ENCODE results near the gene LRP4. TPM values are rescaled to one million over a fixed set of nuclear protein-coding genes. Genes with fewer than 3 reads are reported as not detected.
A peak's percentile ranks its signal among the peaks of the same experiment; 100 is the strongest.

The LRP4 gene
- total and polyA plus RNA-seq, 8 donors, result 1.3 to 27.0 (median 9.4) TPM

DNA sequence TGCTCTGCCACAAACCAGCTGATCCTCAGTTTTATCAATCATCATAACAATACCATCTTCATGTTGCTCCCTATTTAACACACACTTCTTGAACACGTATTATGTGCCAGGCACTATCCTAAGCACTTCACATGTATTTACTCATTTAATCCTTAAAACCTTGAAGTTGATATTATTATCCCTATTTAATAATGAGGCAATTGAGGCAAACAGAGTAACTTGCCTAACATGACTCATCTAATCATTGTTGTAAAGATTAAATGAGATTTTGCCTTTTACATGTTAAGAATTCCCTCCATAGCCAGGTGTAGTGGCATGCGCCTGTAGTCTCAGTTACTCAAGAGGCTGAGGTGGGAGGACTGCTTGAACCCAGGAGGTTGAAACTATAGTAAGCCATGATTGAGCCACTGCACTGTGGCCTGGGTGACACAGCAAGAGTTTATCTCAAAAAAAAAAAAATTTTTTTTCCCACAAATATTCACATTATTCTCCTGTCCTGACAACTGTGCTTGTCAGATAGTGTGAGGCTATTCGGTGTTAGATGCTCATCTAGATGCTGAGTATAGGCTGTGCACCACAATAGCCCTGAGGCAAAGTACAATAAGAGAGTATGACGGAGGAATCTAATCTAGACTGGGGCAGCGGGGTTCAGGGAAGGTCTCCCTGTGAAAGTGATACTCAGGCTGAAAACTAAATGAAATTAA is 85.7 kb downstream of the LRP4 start:
- Histone ChIP-seq H3K27me3 (no peaks in the 10 kb centered on the region), H3K4me3 (no peak overlapping the region), H3K4me1 (peaks cover 6 to 15% (median 6%) of the 10 kb centered on the region in 3 donors), H3K36me3 (no peaks in the 10 kb centered on the region), H3K27ac (no peak overlapping the region), H3K9me3 (no peaks in the 10 kb centered on the region)
- ATAC-seq (no peak), DNase-seq (no peak), FAIRE-seq (no peak)
- TF ChIP-seq, protein P1, sequence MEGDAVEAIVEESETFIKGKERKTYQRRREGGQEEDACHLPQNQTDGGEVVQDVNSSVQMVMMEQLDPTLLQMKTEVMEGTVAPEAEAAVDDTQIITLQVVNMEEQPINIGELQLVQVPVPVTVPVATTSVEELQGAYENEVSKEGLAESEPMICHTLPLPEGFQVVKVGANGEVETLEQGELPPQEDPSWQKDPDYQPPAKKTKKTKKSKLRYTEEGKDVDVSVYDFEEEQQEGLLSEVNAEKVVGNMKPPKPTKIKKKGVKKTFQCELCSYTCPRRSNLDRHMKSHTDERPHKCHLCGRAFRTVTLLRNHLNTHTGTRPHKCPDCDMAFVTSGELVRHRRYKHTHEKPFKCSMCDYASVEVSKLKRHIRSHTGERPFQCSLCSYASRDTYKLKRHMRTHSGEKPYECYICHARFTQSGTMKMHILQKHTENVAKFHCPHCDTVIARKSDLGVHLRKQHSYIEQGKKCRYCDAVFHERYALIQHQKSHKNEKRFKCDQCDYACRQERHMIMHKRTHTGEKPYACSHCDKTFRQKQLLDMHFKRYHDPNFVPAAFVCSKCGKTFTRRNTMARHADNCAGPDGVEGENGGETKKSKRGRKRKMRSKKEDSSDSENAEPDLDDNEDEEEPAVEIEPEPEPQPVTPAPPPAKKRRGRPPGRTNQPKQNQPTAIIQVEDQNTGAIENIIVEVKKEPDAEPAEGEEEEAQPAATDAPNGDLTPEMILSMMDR (IDR thresholded peaks at IDR 0.05), result no peak
- intact Hi-C loops (cut with DNase I), result no loop called here
- 83% methylated on average over 5 of the region's 5 CpGs for WGBS, 2 donors

DNA sequence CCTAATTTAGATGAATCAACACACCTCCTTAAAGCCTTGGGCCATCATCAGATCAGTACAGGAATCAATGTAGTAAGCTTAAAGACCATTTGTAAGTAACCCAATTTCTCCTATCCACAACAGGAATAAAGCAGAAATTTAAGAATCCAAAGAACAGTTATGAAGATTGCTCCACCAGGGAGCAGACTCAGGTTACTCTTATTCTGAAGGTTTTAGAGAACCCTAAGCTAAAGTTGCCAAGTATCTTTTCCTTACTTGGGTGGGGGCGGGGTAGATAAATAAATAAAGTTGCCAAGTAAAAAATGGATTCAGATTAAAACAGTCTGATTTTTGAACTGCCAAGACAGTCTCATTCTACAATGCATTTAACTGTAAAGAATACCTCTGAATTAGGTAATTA is 90.4 kb downstream of the LRP4 start:
- FAIRE-seq (no peak), DNase-seq (no peak), ATAC-seq (peak in 1 of 4 donors; percentile 34)
- H3K9me3 ChIP-seq, result no peaks in the 10 kb centered on the region
- no peak overlapping the region for H3K4me3 ChIP-seq
- 21 to 37% methylated on average over 1 of the region's 1 CpG for WGBS, 2 donors
- H3K4me1 ChIP-seq, result peaks cover 10 to 21% (median 17%) of the 10 kb centered on the region in 3 donors
- TF ChIP-seq, protein P1 (IDR thresholded peaks at IDR 0.05), result no peak
- no peaks in the 10 kb centered on the region for H3K36me3 ChIP-seq
- intact Hi-C loops (cut with DNase I), result no loop called here
- H3K27ac ChIP-seq, result no peak overlapping the region
- H3K27me3 ChIP-seq, result no peaks in the 10 kb centered on the region

DNA sequence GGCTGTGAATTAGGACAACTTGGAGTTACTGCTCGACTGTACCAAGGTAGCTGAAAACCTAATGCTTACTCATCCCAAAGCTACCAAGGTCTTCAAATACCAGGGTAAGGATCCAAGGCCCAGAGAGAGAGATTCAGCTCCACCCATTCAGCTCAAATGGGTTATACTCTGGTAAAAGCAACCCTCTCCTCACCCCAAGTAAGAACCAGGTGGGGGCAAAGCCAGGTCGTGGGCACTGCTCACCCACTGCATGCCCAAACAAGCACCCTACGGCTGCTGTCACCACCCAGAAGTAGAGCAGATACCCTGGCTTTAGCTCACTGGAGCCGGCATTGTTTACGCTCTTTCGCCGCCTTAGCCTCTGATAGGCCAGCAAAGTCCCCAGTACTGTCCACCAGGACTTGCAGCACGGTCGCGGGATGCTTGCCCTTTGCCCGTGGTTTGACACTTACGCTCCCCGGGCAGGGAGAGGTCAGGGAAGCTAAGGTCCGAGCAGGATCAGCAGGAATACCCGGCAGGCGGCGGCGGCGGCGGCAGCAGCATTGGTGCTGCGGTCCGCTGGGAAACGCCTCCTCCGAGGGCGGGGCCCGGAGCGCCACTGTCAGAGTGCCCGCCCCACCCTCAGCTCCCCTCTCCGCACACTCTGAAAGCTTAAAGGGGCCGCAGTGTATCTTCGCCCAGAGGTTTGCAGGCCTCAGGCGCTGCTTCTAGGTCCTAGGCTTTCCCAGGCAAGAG is 91.9 kb downstream of the LRP4 start:
- 0 to 1% methylated on average over 32 of the region's 32 CpGs for WGBS, 2 donors
- intact Hi-C loops (cut with DNase I), result no loop called here
- no peaks in the 10 kb centered on the region for H3K27me3 ChIP-seq

DNA sequence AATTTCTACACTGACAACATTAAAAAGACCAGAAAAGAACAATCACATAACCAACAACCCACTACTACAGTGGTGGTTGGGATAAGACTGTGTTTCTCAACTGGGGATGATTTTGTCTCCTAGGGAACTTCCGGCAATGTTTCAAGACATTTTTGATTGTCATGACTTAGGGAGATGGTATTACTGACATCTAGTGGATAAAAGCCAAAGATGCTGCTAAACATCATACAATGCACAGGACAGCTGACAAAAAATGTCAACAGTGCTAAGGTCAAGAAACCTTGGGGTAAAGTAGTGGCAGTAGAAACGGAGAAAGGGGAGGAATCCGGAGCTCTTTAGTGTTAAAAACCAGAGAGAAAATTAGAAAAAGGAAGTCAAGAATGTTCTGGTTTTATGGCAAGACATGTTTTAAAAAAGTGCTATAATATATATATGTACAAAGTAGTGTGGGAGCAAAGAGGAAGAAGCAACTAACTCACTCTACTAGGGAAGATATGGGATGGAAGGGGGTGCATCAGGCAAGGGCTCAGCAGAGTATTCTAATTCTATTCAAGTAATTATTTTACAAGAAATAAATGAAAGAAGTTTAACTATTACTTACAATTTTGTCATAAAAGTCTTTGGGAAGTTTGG is 109.4 kb downstream of the LRP4 start:
- intact Hi-C loops (cut with DNase I), result no loop called here
- ATAC-seq, result no peak

More for the DNA sequence above, 91.9 kb downstream of the LRP4 start:
- H3K27ac ChIP-seq, result peak overlapping the region in 3 of 4 donors; percentile 12 to 40 (median 30)
- TF ChIP-seq, protein P1 (IDR thresholded peaks at IDR 0.05), result no peak
- DNase-seq (peak; percentile 75 to 90 (median 80)), FAIRE-seq (no peak), ATAC-seq (peak; percentile 99 to 100 (median 100))
- no peaks in the 10 kb centered on the region for H3K9me3 ChIP-seq
- H3K4me3 ChIP-seq, result peak overlapping the region; percentile 34 to 51 (median 40)
- H3K36me3 ChIP-seq, result no peaks in the 10 kb centered on the region
- H3K4me1 ChIP-seq, result peaks cover 10 to 21% (median 17%) of the 10 kb centered on the region in 3 donors

More for the DNA sequence above, 109.4 kb downstream of the LRP4 start:
- H3K4me3 ChIP-seq, result no peak overlapping the region
- WGBS, 2 donors, result 88 to 89% methylated on average over 3 of the region's 3 CpGs
- FAIRE-seq (no peak), DNase-seq (no peak)
- no peaks in the 10 kb centered on the region for H3K27me3 ChIP-seq
- TF ChIP-seq, protein P1 (IDR thresholded peaks at IDR 0.05), result no peak
- H3K27ac ChIP-seq, result no peak overlapping the region
- peaks cover 0 to 19% (median 7%) of the 10 kb centered on the region in 3 donors for H3K36me3 ChIP-seq
- no peaks in the 10 kb centered on the region for H3K4me1 ChIP-seq
- H3K9me3 ChIP-seq, result no peaks in the 10 kb centered on the region

Other genes with a start within 250 kb of the LRP4 start
- gene ARHGAP1, start 217.9 kb downstream of the LRP4 start, total RNA-seq, result 10 to 100 TPM; 22.2 to 51.1 (median 32.0) TPM
- 10 to 100 TPM; 18.7 to 30.2 TPM for gene ARHGAP1, start 217.9 kb downstream of the LRP4 start, polyA plus RNA-seq
- 1 to 10 TPM; 2.8 to 5.6 (median 4.1) TPM for gene ZNF408, start 217.5 kb downstream of the LRP4 start, total RNA-seq
- gene ZNF408, start 217.5 kb downstream of the LRP4 start, polyA plus RNA-seq, result 1 to 10 TPM; 6.7 to 7.8 TPM
- gene F2, start 199.3 kb downstream of the LRP4 start, total RNA-seq, result under 1 TPM in 2 of 6 donors, not detected in 4; 0.16 to 0.76 TPM
- under 1 TPM; 0.08 to 0.19 TPM for gene F2, start 199.3 kb downstream of the LRP4 start, polyA plus RNA-seq
- gene CKAP5, start 72.3 kb downstream of the LRP4 start, total RNA-seq, result 10 to 100 TPM; 12.5 to 36.3 (median 18.6) TPM
- gene CKAP5, start 72.3 kb downstream of the LRP4 start, polyA plus RNA-seq, result 1 to 10 TPM; 4.0 to 9.4 TPM
- gene CSTPP1, start 18.2 kb upstream of the LRP4 start, total RNA-seq, result 10 to 100 TPM in 4 of 6 donors, 1 to 10 TPM in 2; 9.7 to 23.6 (median 12.2) TPM
- gene CSTPP1, start 18.2 kb upstream of the LRP4 start, polyA plus RNA-seq, result 10 to 100 TPM; 14.9 to 21.3 TPM